ENCODE measurements around the gene KCNQ1OT1. TPM values are rescaled to one million over a fixed set of nuclear protein-coding genes. Genes with fewer than 3 reads are reported as not detected.

KCNQ1OT1 gene
- total and polyA plus RNA-seq, 9 of the 15 experiments (the other 6 are each of a cell fraction or from before 2014, with no cell fraction given) = 0.04 to 2.3 (median 0.74) TPM

DNA sequence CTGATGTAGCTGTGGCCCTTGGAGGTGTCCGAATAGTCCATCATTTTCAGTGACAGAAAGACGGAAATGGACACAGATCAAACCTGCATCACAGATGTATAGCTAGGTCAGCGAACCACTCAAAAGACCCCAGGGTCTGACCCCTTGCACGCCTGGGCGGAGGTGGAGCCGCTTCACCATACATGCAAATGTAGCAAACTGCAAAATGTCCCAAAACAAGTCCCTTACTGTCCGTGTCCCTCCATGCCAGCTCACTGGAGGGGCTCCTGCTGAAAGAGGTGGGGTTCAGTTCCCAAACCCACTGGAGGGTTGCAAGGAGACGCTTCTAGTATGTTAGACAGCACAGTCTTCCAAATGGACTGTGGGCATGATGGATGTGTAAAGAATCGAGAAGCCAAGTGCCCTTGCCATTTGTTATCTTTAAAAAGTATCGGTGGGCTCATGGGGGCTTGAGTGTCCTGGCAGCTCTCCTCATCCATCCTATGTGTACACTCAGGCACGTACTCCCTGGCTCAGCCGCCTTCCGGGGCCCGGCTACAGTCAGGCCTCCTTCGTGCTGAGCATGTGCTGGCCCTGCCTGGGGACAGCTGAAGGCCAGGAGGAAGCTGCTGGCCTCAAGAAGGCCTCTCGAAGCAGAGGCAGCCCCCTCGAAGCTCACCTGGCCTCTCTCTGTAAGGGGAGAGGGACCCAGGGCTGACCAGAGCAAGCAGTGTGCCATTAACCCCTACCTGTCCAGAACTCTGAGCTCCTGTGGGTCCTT is 20.2 kb upstream of the KCNQ1OT1 start (continued):
- TF ChIP-seq, protein P1, sequence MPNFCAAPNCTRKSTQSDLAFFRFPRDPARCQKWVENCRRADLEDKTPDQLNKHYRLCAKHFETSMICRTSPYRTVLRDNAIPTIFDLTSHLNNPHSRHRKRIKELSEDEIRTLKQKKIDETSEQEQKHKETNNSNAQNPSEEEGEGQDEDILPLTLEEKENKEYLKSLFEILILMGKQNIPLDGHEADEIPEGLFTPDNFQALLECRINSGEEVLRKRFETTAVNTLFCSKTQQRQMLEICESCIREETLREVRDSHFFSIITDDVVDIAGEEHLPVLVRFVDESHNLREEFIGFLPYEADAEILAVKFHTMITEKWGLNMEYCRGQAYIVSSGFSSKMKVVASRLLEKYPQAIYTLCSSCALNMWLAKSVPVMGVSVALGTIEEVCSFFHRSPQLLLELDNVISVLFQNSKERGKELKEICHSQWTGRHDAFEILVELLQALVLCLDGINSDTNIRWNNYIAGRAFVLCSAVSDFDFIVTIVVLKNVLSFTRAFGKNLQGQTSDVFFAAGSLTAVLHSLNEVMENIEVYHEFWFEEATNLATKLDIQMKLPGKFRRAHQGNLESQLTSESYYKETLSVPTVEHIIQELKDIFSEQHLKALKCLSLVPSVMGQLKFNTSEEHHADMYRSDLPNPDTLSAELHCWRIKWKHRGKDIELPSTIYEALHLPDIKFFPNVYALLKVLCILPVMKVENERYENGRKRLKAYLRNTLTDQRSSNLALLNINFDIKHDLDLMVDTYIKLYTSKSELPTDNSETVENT (CRISPR knock-in tag; IDR thresholded peaks at IDR 0.05) = no peak
- TF ChIP-seq, protein P2, sequence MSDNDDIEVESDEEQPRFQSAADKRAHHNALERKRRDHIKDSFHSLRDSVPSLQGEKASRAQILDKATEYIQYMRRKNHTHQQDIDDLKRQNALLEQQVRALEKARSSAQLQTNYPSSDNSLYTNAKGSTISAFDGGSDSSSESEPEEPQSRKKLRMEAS (CRISPR knock-in tag; IDR thresholded peaks at IDR 0.05) = peak; percentile 11; the same call in 1 of the 2 replicates
- TF ChIP-seq, protein P3, sequence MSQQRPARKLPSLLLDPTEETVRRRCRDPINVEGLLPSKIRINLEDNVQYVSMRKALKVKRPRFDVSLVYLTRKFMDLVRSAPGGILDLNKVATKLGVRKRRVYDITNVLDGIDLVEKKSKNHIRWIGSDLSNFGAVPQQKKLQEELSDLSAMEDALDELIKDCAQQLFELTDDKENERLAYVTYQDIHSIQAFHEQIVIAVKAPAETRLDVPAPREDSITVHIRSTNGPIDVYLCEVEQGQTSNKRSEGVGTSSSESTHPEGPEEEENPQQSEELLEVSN (IDR thresholded peaks at IDR 0.05; ENCODE audit: borderline replicate concordance in 1 of 2, extremely low read depth in 1 of 2, insufficient read depth in 1 of 2, insufficient read length in 1 of 2, low read depth in 1 of 2, low read length in 1 of 2, poor library complexity in 1 of 2, severe bottlenecking in 1 of 2) = peak in 1 of 2 experiments; percentile 46
- peak; percentile 60; the same call in 1 of the 2 replicates for TF ChIP-seq L3MBTL2 (IDR thresholded peaks at IDR 0.05)
